Measurements from ENCODE around the gene CKAP4.

DNA sequence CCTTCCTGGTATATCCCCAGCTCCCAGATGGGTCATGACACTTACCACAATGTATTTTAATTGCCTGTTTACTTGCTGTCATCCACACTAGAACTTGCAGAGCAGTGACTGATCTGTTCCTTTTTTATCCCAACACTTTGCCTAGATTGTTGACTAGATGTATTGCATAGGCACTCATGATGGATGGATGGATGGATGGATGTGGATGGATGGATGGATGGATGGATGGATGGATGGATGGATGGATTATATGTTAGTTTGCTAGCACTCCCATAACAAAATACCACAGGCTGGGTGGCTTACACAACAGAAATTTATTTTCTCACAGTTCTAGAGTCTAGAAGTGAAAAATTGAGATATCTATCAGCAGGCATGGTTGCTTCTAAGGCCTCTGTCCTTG lies 8.7 kb upstream of the CKAP4 start:
- TF ChIP-seq, protein P1, sequence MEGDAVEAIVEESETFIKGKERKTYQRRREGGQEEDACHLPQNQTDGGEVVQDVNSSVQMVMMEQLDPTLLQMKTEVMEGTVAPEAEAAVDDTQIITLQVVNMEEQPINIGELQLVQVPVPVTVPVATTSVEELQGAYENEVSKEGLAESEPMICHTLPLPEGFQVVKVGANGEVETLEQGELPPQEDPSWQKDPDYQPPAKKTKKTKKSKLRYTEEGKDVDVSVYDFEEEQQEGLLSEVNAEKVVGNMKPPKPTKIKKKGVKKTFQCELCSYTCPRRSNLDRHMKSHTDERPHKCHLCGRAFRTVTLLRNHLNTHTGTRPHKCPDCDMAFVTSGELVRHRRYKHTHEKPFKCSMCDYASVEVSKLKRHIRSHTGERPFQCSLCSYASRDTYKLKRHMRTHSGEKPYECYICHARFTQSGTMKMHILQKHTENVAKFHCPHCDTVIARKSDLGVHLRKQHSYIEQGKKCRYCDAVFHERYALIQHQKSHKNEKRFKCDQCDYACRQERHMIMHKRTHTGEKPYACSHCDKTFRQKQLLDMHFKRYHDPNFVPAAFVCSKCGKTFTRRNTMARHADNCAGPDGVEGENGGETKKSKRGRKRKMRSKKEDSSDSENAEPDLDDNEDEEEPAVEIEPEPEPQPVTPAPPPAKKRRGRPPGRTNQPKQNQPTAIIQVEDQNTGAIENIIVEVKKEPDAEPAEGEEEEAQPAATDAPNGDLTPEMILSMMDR (IDR thresholded peaks at IDR 0.05), result no peak
- no peak for TF ChIP-seq POLR2A (IDR thresholded peaks at IDR 0.05)
